Amniotic stem cell (primary cell): ENCODE data around the gene SND1.

Source experiments
- DNase-seq: peaks from one replicate; lab custom pipeline; 2025; lab: John Stamatoyannopoulos, UW

SND1 gene

DNA sequence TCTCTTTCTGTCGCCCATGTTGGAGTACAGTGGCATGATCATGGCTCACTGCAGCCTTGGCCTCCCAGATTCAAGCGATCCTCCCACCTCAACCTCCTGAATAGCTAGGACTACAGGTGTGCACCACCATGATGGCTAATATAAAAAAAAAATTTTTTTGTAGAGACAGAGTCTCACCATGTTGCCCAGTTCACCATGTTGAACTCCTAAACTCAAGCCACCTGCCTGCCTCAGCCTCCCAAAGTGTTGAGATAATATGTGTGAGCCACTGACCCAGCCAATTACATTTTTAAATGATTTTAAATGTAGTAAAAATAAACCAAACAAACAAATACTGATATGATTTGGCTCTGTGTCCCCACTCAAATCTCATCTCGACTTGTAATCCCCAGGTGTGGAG, 487.4 kb downstream of the SND1 start:
- DNase-seq, result no peak

DNA sequence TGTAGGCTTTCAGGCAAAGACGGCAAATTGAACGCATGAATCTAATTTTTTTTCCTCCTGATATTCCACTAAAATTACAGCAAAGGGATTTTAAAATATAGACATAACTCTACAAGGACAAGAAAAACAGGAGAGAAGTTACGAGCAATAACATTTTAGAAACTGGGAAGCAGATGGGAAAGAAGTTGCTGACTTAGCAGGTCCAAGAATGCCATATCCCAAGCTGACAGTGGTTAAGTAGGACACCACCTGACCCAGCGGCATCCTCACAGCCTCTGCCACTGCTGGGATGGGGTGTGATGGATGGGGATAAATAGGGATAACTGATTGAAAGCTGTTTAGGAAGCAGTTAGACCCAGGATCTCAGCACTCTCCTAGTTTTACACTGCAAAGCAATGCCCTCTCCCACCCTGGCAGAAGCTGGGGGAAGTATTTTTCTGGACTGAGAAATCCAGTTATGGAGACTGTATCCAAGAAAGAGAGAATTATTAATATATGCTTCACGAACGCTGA, 489.7 kb downstream of the SND1 start:
- DNase-seq, result no peak
